Hematopoietic multipotent progenitor cell treated with erythropoietin and hydrocortisone succinate and interleukin-3 and kit ligand, for 6 days (in vitro differentiated cells): Measurements from ENCODE around the gene TAB3.
A peak's percentile ranks its signal among the peaks of the same experiment; 100 is the strongest.

Source experiments
- DNase-seq: peaks from one replicate; pipeline ENCODE4 v3.0.0-alpha.2; 2015

The TAB3 gene

GRCh38 chrX:30889147-30890140 is at the start of gene TAB3:
Gene TAB3 (minus strand): TSS chrX:30889254. CDS start chrX:30859588, 29,666 bp downstream.
- peak; percentile 96 for DNase-seq

GRCh38 chrX:30938295-30938694 is 49.2 kb upstream of the TAB3 start:
- no peak for DNase-seq

GRCh38 chrX:30935985-30936384 is 46.9 kb upstream of the TAB3 start:
- DNase-seq = peak; percentile 41

GRCh38 chrX:30931920-30932319 is 42.9 kb upstream of the TAB3 start:
- DNase-seq = no peak

GRCh38 chrX:30930679-30931078 is 41.6 kb upstream of the TAB3 start:
- no peak for DNase-seq

- no peak for DNase-seq
Measured at GRCh38 chrX:30930143-30930542, 41.1 kb upstream of the TAB3 start.

- no peak for DNase-seq
Measured at GRCh38 chrX:30920271-30920670, 31.2 kb upstream of the TAB3 start.

GRCh38 chrX:30918480-30918879 is 29.4 kb upstream of the TAB3 start:
- DNase-seq = no peak

GRCh38 chrX:30913492-30913891 is 24.4 kb upstream of the TAB3 start:
- no peak for DNase-seq

GRCh38 chrX:30910124-30910860 is 21.2 kb upstream of the TAB3 start:
- DNase-seq = peak; percentile 77

GRCh38 chrX:30906726-30907125 is 17.7 kb upstream of the TAB3 start:
- DNase-seq = no peak

- peak; percentile 38 for DNase-seq
Measured at GRCh38 chrX:30905321-30905720, 16.3 kb upstream of the TAB3 start.

GRCh38 chrX:30904632-30905031 is 15.6 kb upstream of the TAB3 start:
- DNase-seq = no peak

- DNase-seq = no peak
Measured at GRCh38 chrX:30904186-30904585, 15.1 kb upstream of the TAB3 start.

GRCh38 chrX:30900227-30900626 is 11.2 kb upstream of the TAB3 start:
- DNase-seq = no peak

GRCh38 chrX:30898886-30899285 is 9.8 kb upstream of the TAB3 start:
- no peak for DNase-seq

GRCh38 chrX:30895370-30895769 is 6.3 kb upstream of the TAB3 start:
- DNase-seq = no peak

GRCh38 chrX:30893206-30893605 is 4.2 kb upstream of the TAB3 start:
- no peak for DNase-seq

- no peak for DNase-seq
Measured at GRCh38 chrX:30892591-30892990, 3.5 kb upstream of the TAB3 start.

GRCh38 chrX:30888526-30889146 is 418 bp downstream of the TAB3 start:
- DNase-seq = peak; percentile 18

- DNase-seq = no peak
Measured at GRCh38 chrX:30887721-30888120, 1.3 kb downstream of the TAB3 start.

GRCh38 chrX:30887288-30887687 is 1.8 kb downstream of the TAB3 start:
- no peak for DNase-seq

GRCh38 chrX:30885136-30885535 is 3.9 kb downstream of the TAB3 start:
- DNase-seq = no peak
